Lower lobe of right lung (tissue), 2 donors: ENCODE data around the gene SOX10. TPM values are rescaled to one million over a fixed set of nuclear protein-coding genes. Genes with fewer than 3 reads are reported as not detected.

Source experiments
- ATAC-seq, 2 donors: fragments of 200-7000 bp; cut with Tn5 transposase; one replicate each; pipeline ENCODE4 v1.9.1; 2020 to 2022; ENCODE audit warnings: mild to moderate bottlenecking in 2 of 2, moderate library complexity in 2 of 2
- DNase-seq: peaks from one replicate; pipeline ENCODE4 v3.0.0-alpha.2; 2020
- H3K27ac ChIP-seq: fragments of 200-600 bp; one replicate; pipeline ENCODE4 v1.8.0; 2022
- H3K27me3 ChIP-seq: fragments of 200-600 bp; one replicate; pipeline ENCODE4 v1.8.0; 2022; ENCODE audit warnings: low read depth
- H3K36me3 ChIP-seq: fragments of 200-600 bp; one replicate; pipeline ENCODE4 v1.8.0; 2022; ENCODE audit warnings: mild to moderate bottlenecking
- H3K4me1 ChIP-seq: fragments of 200-600 bp; one replicate; pipeline ENCODE4 v1.8.0; 2022
- H3K4me3 ChIP-seq: fragments of 200-600 bp; one replicate; pipeline ENCODE4 v1.8.0; 2022; ENCODE audit warnings: mild to moderate bottlenecking
- H3K9me3 ChIP-seq: fragments of 200-600 bp; one replicate; pipeline ENCODE4 v1.8.0; 2022
- CTCF ChIP-seq: fragments of 200-600 bp; IDR thresholded peaks from one replicate; pipeline ENCODE4 v1.8.0; 2022; ENCODE audit warnings: antibody characterized with exemption, mild to moderate bottlenecking
- intact Hi-C: fragments of 100-400 bp; cut with DNase I; formaldehyde crosslinking; loops from one replicate; pipeline ENCODE4 v1.11.0; 2022
- total RNA-seq: library from RNA; stranded (reverse); fragmentation: NEBNext Ultra II Directional; extraction: Animal tissue kit (Norgen Biotek cat#: 25700); gene quantifications from one replicate; pipeline ENCODE4 v1.2.1, GENCODE V29; 2021
- donor health status: DM: no; HTN: yes; CAD: no; lungs with severe emphysema.

SOX10 gene
- total RNA-seq, 1 donor from 2014 or later: not detected

- Histone ChIP-seq H3K4me1 (no peaks in the 10 kb centered on the region), H3K36me3 (peaks cover 48% of the 10 kb centered on the region), H3K4me3 (no peak overlapping the region), H3K27me3 (no peaks in the 10 kb centered on the region), H3K27ac (no peak overlapping the region), H3K9me3 (no peaks in the 10 kb centered on the region)
- ATAC-seq (no peak), DNase-seq (no peak)
- intact Hi-C loops: no loop called here
- TF ChIP-seq CTCF: no peak
Observed at GRCh38 chr22:37943136-37943824, 41.1 kb downstream of the SOX10 start.

- peaks cover 59% of the 10 kb centered on the region for H3K36me3 ChIP-seq
- ATAC-seq: no peak
Observed at GRCh38 chr22:37942133-37942532, 42.2 kb downstream of the SOX10 start.

GRCh38 chr22:37940698-37941376 lies 43.5 kb downstream of the SOX10 start:
- no peaks in the 10 kb centered on the region for H3K4me1 ChIP-seq
- no peak for TF ChIP-seq CTCF

More at GRCh38 chr22:37942133-37942532, 42.2 kb downstream of the SOX10 start:
- H3K9me3 ChIP-seq: no peaks in the 10 kb centered on the region
- DNase-seq: no peak
- no peaks in the 10 kb centered on the region for H3K27me3 ChIP-seq
- intact Hi-C loops: no loop called here
- no peak for TF ChIP-seq CTCF
- H3K27ac ChIP-seq: no peak overlapping the region
- no peak overlapping the region for H3K4me3 ChIP-seq
- no peaks in the 10 kb centered on the region for H3K4me1 ChIP-seq

GRCh38 chr22:37933711-37934376 lies 50.5 kb downstream of the SOX10 start:
- no peaks in the 10 kb centered on the region for H3K9me3 ChIP-seq
- peak overlapping the region; percentile 6 for H3K4me3 ChIP-seq
- H3K27ac ChIP-seq: peak overlapping the region; percentile 56
- DNase-seq (peak; percentile 94), ATAC-seq (peak; percentile 92 to 96)
- peaks cover 50% of the 10 kb centered on the region for H3K36me3 ChIP-seq
- peaks cover 47% of the 10 kb centered on the region for H3K4me1 ChIP-seq
- TF ChIP-seq CTCF: peak; percentile 97
- intact Hi-C loops: no loop called here
- H3K27me3 ChIP-seq: no peaks in the 10 kb centered on the region

More at GRCh38 chr22:37940698-37941376, 43.5 kb downstream of the SOX10 start:
- H3K27ac ChIP-seq: no peak overlapping the region
- no peak overlapping the region for H3K4me3 ChIP-seq
- H3K9me3 ChIP-seq: no peaks in the 10 kb centered on the region
- ATAC-seq (no peak), DNase-seq (no peak)
- no peaks in the 10 kb centered on the region for H3K27me3 ChIP-seq
- peaks cover 69% of the 10 kb centered on the region for H3K36me3 ChIP-seq
- intact Hi-C loops: no loop called here

GRCh38 chr22:37932821-37933578 lies 51.4 kb downstream of the SOX10 start:
- TF ChIP-seq CTCF: no peak
- no peaks in the 10 kb centered on the region for H3K27me3 ChIP-seq
- peak; percentile 39 to 47 for ATAC-seq
- H3K4me3 ChIP-seq: no peak overlapping the region
- H3K27ac ChIP-seq: peak overlapping the region; percentile 56
- H3K36me3 ChIP-seq: peaks cover 50% of the 10 kb centered on the region
- intact Hi-C loops: no loop called here
- peaks cover 47% of the 10 kb centered on the region for H3K4me1 ChIP-seq
- no peaks in the 10 kb centered on the region for H3K9me3 ChIP-seq
- DNase-seq: peak; percentile 90
